H1 (cell line): ENCODE results near the gene CCNJ. TPM values are rescaled to one million over a fixed set of nuclear protein-coding genes. Genes with fewer than 3 reads are reported as not detected.

ENCODE experiments used
- CHD7 ChIP-seq: fragments of 300-600 bp; sonication (generic); IDR thresholded peaks from 2 replicates; pipeline ENCODE4 v1.7.1; 2012; ENCODE audit warnings: low read length, moderate library complexity, mild to moderate bottlenecking, inconsistent platforms; ENCODE audit not compliant: insufficient replicate concordance
- E2F6 ChIP-seq: IDR thresholded peaks from 2 replicates; pipeline ENCODE4 v1.6.1; 2012; ENCODE audit warnings: inconsistent platforms
- POU5F1 ChIP-seq: IDR thresholded peaks from 2 replicates; pipeline ENCODE4 v1.6.1; 2011; ENCODE audit warnings: low read depth, mild to moderate bottlenecking, low read length, moderate library complexity
- polyA plus RNA-seq, 7 experiments: library from polyadenylated mRNA; depleted of rRNA in 3 of 7; stranded (reverse) in 5 of 7; unstranded in 2 of 7; fragments of >200 nt in 5 of 7; fragments of 200-250 nt in 2 of 7; gene quantifications; 1 replicate in 5 of 7; 2 replicates in 1 of 7; 4 replicates in 1 of 7; pipeline versions ENCODE4 v1.2.1 to v1.2.3, GENCODE V29; 2011 to 2013; ENCODE audit warnings: missing spikeins in 2 of 7, mixed read lengths in 2 of 7
- total RNA-seq: library from RNA; stranded (reverse); fragmentation: NEBNext Ultra II Directional; extraction: Animal tissue kit (Norgen Biotek cat#: 25700); gene quantifications from 2 replicates; pipeline ENCODE4 v1.2.1, GENCODE V29; 2021

CCNJ gene
- total and polyA plus RNA-seq, 2 of the 8 experiments (the other 6 are each of a cell fraction or from before 2014, with no cell fraction given), result 31.4 to 34.7 TPM

GRCh38 chr10:96053985-96054384, 10.6 kb downstream of the CCNJ start (continued):
- no peak for TF ChIP-seq CHD7
- no peak for TF ChIP-seq E2F6
- TF ChIP-seq POU5F1, result no peak
